OCI-M2 (cell line): ENCODE results near the gene S100A3.
A peak's percentile ranks its signal among the peaks of the same experiment; 100 is the strongest.

Source experiments
- DNase-seq: peaks from one replicate; lab custom pipeline; 2025; ENCODE audit not compliant: unreplicated experiment; lab: John Stamatoyannopoulos, UW

S100A3 gene

GRCh38 chr1:153549741-153550397 is 811 bp upstream of the S100A3 start:
- no peak for DNase-seq

- no peak for DNase-seq
Observed at GRCh38 chr1:153547560-153548551, 1.2 kb downstream of the S100A3 start.

GRCh38 chr1:153546796-153547559 is 2.1 kb downstream of the S100A3 start:
- no peak for DNase-seq

GRCh38 chr1:153546371-153546770 is 2.7 kb downstream of the S100A3 start:
- DNase-seq = no peak

GRCh38 chr1:153545067-153546055 is 3.7 kb downstream of the S100A3 start, which contains the start of gene S100A4:
TSS of gene S100A4 (minus strand) at chr1:153545806. CDS start at chr1:153544794, 1,012 bp downstream.
- DNase-seq = peak; percentile 31

GRCh38 chr1:153544453-153545066 is 4.5 kb downstream of the S100A3 start:
- no peak for DNase-seq

- DNase-seq = no peak
Observed at GRCh38 chr1:153543736-153544135, 5.3 kb downstream of the S100A3 start.

GRCh38 chr1:153542956-153543711 is 5.9 kb downstream of the S100A3 start:
- no peak for DNase-seq

- no peak for DNase-seq
Observed at GRCh38 chr1:153541641-153542590, 7.1 kb downstream of the S100A3 start.

GRCh38 chr1:153540394-153541361 is 8.4 kb downstream of the S100A3 start, which contains the start of gene S100A5:
TSS of gene S100A5 (minus strand) at chr1:153540934. CDS start at chr1:153540191, 743 bp downstream.
- DNase-seq = no peak

- no peak for DNase-seq
Observed at GRCh38 chr1:153539395-153540093, 9.5 kb downstream of the S100A3 start.

GRCh38 chr1:153538315-153538821 is 10.7 kb downstream of the S100A3 start:
- DNase-seq = no peak

GRCh38 chr1:153537376-153537730 is 11.7 kb downstream of the S100A3 start:
- DNase-seq = no peak

- DNase-seq = no peak
Observed at GRCh38 chr1:153536671-153537375, 12.2 kb downstream of the S100A3 start.

- no peak for DNase-seq
Observed at GRCh38 chr1:153536012-153536670, 12.9 kb downstream of the S100A3 start.
